T-helper 2 cell treated with Interferon-gamma antibody and Interleukin-4, amounts not matched to agents 100 ng/mL and 5 ng/mL, for 36 hours (primary cell): ENCODE data around the gene P2RX6. TPM values are rescaled to one million over a fixed set of nuclear protein-coding genes. Genes with fewer than 3 reads are reported as not detected.

Source experiments
- intact Hi-C: fragments of 100-400 bp; cut with micrococcal nuclease; formaldehyde crosslinking; loops from one replicate; pipeline ENCODE4 v1.15.1; 2023
- total RNA-seq: library from RNA; stranded (reverse); gene quantifications from 2 replicates; pipeline ENCODE4 v1.2.3, GENCODE V29; 2022

Gene P2RX6
- total RNA-seq, 1 donor from 2014 or later, result 0.57 TPM

DNA sequence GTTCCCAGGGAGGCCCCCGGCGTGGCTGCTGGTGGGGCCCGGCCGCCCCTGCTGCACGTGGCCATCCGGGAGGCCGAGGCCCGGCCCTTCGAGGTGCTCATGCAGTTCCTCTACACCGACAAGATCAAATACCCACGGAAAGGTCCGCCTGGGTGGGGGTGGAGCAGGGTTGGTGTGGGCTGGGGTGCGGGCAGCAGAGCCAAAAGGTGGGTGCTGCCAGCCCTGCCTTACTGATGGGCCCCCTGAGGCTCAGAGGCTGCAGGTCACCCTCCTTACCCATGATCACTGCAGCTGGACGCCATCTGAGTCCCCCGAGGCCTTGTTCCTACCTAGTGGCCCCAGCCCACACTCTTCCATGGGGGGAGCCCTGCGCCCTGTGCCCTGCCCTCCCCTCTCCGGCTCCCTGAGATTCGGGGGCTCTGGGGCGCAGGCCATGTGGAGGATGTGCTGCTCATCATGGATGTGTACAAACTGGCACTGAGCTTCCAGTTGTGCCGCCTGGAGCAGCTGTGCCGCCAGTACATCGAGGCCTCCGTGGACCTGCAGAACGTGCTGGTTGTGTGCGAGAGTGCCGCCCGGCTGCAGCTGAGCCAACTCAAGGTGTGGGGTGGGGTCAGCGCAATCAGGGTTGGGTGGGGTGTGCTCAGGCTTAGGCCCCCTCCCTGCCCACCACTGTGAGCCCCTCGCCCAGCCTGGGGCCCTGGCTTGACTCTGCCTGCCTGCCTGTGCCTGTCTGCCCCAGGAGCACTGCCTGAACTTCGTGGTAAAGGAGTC lies 20.6 kb upstream of the P2RX6 start:
- intact Hi-C loops, result no loop called here

GRCh38 chr22:20994902-20995241 lies 20.1 kb upstream of the P2RX6 start:
- intact Hi-C loops, result no loop called here

- intact Hi-C loops, result no loop called here
Measured at GRCh38 chr22:20995329-20996030, 19.5 kb upstream of the P2RX6 start.

DNA sequence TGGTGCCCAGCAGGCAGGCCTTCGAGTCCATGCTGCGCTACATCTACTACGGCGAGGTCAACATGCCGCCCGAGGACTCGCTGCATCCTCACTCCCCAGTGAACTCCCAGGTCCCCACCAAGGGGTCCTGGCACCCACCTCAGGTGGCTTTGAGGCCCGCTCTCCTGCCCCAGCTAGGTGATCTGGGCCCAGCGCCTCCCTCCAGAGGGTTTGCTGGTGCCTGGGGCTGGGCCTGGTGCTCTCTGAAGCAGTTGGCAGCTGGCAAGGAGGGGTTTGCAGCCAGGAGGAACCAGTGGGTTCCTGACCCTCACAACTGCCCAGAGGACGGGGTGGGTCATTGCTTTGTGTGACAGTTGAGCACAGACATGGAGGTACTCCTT lies 18.9 kb upstream of the P2RX6 start:
- intact Hi-C loops, result no loop called here

DNA sequence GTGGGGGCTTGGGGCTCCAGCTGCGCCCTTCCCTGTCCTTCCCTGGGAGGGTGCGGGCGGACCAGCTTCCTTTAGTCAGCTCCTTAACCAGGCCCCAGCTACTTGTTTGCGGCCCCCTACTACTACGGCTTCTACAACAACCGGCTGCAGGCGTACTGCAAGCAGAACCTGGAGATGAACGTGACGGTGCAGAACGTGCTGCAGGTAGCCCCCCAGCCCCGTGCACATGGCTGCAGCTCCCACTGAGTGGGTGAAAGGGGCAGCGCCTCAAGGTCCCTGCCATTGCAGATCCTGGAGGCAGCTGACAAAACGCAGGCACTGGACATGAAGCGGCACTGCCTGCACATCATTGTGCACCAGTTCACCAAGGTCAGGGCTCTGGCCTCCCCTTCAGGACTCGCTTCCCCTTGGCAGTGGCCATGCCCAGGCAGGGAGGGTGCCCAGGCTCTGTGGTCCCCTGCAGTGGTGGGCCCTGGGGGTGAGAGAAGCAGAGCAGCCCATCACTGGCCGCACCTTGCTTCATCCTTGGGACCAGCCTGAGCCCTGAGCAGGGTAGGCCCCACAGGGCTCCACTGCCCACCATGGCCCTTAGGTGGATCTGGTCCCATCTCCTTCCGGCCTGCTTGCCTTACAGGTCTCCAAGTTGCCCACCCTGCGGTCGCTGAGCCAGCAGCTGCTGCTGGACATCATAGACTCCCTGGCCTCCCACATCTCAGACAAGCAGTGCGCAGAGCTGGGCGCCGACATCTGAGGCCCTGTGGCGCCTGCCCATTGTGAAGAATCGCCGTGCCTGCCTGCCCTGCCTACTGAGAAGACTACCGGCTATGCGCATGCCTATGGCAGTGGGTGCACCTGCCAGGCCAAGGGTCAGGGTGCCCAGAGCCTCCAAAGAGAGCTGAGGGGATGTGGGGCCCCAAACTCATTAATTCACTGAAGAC lies 18.1 kb upstream of the P2RX6 start:
- intact Hi-C loops, result no loop called here

DNA sequence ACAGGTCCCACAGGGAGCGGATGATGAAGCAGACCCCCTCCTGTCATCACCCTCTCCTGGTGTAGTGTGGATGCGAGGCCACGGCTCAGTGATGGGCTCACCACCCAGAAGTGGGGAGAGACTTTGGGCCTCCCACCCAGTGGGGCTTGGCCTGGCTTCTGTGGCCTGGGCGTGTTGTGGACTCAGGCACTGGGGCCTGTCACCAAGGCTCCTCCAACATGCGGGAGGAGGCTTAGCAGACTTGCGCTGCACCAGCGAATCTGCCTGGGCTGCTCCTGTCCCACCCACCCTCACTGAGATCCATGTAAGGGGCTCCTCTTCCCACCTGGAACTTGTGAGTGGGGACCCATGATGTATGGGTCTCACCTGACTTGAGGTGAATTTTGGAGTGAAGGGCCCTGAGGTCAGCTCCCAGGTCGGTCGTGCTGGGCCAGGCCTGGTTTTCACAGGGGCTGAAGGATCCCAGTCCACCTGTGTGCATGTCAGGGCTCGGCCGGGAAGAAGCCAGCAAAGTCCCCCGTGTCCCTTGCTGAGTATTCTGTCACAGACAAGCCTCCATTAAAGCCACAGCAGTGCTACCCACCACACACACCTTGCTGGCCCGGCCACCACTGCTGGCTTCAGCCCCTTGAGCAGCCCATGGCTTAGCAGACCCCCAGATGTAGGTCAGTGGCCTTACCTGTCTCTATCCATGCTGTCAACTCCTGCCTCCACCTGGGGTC lies 17.3 kb upstream of the P2RX6 start:
- intact Hi-C loops, result no loop called here

DNA sequence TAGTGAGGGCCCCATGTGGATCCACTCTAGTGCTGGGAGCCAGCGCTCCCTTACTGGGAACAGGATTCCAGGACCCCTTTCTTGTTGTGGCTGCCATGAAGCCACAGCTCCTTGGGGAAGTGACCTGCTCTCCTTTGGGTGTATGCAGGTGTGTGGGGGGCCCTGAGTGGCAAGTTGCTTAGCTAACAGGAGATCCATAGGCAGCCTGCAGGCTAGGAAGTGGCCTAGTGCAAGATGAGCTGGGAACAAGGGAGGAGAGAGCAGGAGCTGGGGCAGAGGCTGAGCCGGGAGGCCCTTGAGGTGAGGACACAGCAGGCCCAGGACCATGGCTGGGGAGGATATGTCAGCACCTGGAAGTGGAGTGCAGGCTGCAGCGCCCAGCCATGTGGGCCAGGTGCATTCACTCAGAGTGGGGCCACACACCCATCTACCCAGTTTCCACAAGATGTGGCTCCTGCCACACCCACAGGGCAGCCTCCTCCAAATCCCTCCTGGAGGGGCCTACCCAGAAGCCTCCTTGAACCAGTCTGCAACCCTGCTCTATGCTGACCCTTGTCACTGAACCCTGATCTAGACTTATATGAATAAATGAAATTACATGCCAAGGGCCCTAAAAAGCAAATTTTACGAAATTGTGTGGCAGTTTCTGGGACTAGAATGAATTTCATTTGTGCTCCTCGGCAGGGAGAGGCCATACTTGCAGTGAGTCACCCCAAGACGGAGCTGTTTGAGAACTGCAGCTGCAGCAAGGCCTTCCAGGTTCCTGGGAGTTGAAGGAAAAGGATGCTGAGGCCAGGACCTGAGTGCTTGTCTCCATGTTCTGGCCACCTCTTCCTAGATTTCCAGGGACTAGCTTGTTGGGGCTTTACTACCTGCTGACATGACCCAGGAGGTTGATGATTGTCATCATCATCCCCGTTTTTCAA lies 16.3 kb upstream of the P2RX6 start:
- intact Hi-C loops, result no loop called here

GRCh38 chr22:20999350-21000206 lies 15.4 kb upstream of the P2RX6 start:
- intact Hi-C loops, result loop anchor here (10.0 kb wide), 1 partner anchor 645 kb away; the partner anchor contains the start of gene SDF2L1

- intact Hi-C loops, result loop anchor here (10.0 kb wide), 1 partner anchor 644 kb away; the partner anchor contains the start of gene SDF2L1
Measured at GRCh38 chr22:21000207-21000986, 14.6 kb upstream of the P2RX6 start.

DNA sequence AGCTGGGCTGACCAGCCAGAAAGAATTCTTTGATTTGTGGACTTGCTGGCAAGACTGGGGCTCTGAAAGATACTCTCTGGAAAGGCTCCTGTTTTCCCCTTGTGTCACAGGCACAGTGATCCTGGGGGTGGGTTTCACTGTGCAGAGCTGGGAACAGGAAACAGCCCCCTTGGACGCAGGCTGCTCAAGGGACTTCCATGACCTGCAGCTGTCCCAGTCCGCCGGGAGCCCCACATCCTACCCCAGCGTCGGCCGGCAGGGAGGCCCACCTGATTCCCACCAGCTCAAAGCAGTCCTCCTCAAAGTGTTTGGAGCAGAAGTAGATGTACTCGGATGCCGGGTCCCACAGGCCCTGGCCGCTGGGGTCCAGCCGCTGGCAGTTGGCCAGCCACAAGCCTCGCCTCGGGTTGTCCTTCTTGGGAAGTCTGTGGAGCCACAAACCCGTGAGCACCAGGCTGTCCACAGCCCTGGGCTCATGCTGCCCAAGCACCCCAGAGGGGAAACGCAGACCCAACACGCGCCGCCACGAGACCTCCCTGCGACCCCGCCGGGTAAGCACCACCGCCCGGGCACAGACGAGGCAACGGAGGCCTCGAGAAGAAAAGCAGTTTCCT lies 13.9 kb upstream of the P2RX6 start:
- intact Hi-C loops, result loop anchor here (1.0 to 10.0 kb wide), 2 partner anchors 19 to 644 kb away; partner anchors contain the start of genes LZTR1 and SDF2L1

DNA sequence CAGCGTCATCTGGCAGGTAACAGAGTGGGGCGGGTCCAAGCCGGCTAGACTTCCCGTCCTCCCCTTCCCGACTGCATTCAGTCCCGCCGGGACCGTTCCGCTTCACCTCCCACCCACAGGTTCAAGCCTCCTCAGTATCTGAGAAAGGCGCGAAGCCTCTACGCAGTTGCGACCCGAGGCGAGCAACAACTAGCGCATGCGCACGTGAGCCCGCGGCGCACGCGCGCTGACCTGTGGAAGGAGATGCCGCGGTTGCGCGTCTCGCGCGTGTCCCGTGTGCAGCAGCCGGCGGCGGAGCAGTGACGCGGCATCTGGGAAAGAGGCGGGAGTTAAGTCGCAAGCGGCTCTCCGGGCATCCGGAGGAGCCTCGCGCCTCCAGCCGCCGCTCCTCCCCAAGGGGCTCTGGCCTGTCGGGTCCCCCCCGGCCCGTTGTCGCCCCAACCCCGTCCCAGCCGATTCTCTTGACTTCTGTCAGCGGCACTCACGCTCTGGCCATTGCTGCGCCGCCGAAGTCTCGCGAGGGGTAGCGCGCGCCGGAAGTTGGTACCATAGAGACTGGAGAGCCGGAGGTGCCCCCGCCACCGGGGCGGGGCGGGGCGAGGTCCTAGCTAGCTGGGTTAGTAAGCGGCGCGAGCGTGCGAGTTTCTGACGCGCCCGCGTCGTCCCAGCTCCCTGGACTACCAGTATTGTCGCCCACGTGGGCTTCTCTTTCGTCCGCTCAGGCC lies 13.2 kb upstream of the P2RX6 start, which contains the start of gene THAP7:
Gene THAP7 (minus strand): TSS at position 518 of the 725 bp plus-strand sequence. CDS start 207 bp downstream, at position 311.
- intact Hi-C loops, result loop anchor here (1.0 to 10.0 kb wide), 4 partner anchors 13 to 643 kb away; partner anchors contain the start of genes LZTR1, PI4KA and SDF2L1

DNA sequence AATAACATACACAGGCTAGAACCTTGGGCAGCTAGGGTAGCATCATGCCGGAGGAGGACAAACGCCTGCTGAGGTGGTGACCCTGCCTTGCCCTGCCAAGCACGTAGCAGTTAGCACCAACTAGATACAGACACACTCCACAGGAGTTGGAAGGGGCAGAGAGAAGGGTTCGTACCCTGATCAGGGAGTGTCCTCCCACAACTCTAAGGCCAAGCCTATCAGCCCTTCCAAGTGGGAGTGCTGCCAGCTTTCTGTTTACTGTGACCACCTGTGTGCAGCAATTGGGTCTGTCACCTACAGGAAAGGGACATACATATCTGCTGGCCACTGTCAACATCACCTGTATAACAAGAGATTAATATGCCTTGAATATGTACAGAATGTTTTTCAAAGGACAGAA lies 11.2 kb upstream of the P2RX6 start:
- intact Hi-C loops, result loop anchor here (10.0 kb wide), 1 partner anchor 641 kb away; the partner anchor contains the start of gene SDF2L1

GRCh38 chr22:21009208-21009607 lies 5.8 kb upstream of the P2RX6 start:
- intact Hi-C loops, result loop anchor here (10.0 kb wide), 1 partner anchor 636 kb away; the partner anchor contains the start of gene SDF2L1

GRCh38 chr22:21009638-21010425 lies 5.1 kb upstream of the P2RX6 start:
- intact Hi-C loops, result loop anchor here (10.0 kb wide), 1 partner anchor 635 kb away; the partner anchor contains the start of gene SDF2L1

DNA sequence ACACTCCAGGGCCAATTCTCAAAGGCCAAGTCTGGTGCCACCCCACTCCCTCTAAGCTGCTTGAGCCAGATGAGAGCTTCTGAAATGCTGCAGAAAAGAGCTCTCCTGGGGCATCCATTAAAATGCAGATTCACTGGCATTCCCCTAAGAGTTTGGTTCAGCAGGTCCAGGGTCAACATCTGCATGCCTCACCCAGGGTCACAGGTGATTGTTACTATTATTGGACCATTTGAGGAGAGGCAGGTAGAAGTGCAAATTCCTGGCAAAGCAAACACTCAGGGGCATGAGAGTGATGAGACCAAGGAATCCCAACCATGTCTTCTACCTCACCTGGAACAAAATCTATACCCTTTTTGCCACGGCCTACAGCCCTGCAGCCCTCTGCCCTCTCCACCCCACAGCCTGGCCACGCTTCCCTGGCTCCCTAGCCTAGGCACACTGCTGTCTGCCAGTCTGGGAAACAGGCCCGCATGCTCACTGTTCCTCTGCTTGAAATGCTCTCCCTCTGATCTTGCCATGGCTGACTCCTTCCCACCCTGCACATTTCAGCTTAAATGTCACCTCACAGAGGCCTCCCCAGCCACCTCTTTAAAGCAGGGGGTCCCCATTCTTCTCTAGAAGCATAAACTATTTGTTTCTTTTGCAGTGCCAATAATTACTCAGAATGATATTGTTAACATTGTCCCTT lies 4.4 kb upstream of the P2RX6 start:
- intact Hi-C loops, result no loop called here
